HepG2 (cell line): ENCODE measurements around the gene GCNT2. TPM values are rescaled to one million over a fixed set of nuclear protein-coding genes. Genes with fewer than 3 reads are reported as not detected.
A peak's percentile ranks its signal among the peaks of the same experiment; 100 is the strongest.

Experiments
- ATF2 ChIP-seq: sonication (generic); formaldehyde crosslinking; IDR thresholded peaks from 2 replicates; pipeline ENCODE4 v1.4.0; 2020; ENCODE audit warnings: missing genetic modification reagents
- CC2D1A ChIP-seq: sonication (generic); formaldehyde crosslinking; IDR thresholded peaks from 2 replicates; pipeline ENCODE4 v1.8.1; 2023; ENCODE audit warnings: mild to moderate bottlenecking, missing genetic modification reagents
- ELF4 ChIP-seq: sonication (generic); formaldehyde crosslinking; IDR thresholded peaks from 2 replicates; pipeline ENCODE4 v1.5.0; 2020; ENCODE audit warnings: missing genetic modification reagents, mild to moderate bottlenecking, moderate library complexity, borderline replicate concordance
- EP300 ChIP-seq, 3 experiments: sonication (generic) in 1 of 3; formaldehyde crosslinking in 1 of 3; IDR thresholded peaks; 2 replicates each; pipeline versions ENCODE4 v1.5.1 to v1.6.1; 2011 to 2020; ENCODE audit warnings: low read depth in 2 of 3, low read length in 2 of 3, borderline replicate concordance in 1 of 3, improper control_type of control experiment in 1 of 3, mild to moderate bottlenecking in 1 of 3, missing genetic modification reagents in 1 of 3, moderate library complexity in 1 of 3
- HDAC2 ChIP-seq: sonication (generic); formaldehyde crosslinking; IDR thresholded peaks from 2 replicates; pipeline ENCODE4 v1.4.0; 2020; ENCODE audit warnings: missing genetic modification reagents
- HOXA5 ChIP-seq: sonication (generic); formaldehyde crosslinking; IDR thresholded peaks from 2 replicates; pipeline ENCODE4 v1.4.0; 2020; ENCODE audit warnings: missing genetic modification reagents
- KDM3A ChIP-seq: IDR thresholded peaks from 2 replicates; pipeline ENCODE4 v1.6.1; 2018; ENCODE audit warnings: low read depth, missing compliant biosample characterization
- MIER3 ChIP-seq: IDR thresholded peaks from 2 replicates; pipeline ENCODE4 v1.6.1; 2016; ENCODE audit warnings: missing compliant biosample characterization, borderline replicate concordance
- NFKBIZ ChIP-seq: IDR thresholded peaks from 2 replicates; pipeline ENCODE4 v1.6.1; 2018; ENCODE audit warnings: missing genetic modification reagents, missing compliant biosample characterization
- PHF21A ChIP-seq: sonication (generic); formaldehyde crosslinking; IDR thresholded peaks from 2 replicates; pipeline ENCODE4 v1.5.0; 2020; ENCODE audit warnings: mild to moderate bottlenecking, missing genetic modification reagents
- SMAD3 ChIP-seq: sonication (generic); formaldehyde crosslinking; IDR thresholded peaks from 2 replicates; pipeline ENCODE4 v1.4.0; 2020; ENCODE audit warnings: missing genetic modification reagents
- TEAD3 ChIP-seq: optimal IDR thresholded peaks from 2 replicates; pipeline ENCODE3; 2016; ENCODE audit warnings: borderline replicate concordance
- YEATS4 ChIP-seq: sonication (generic); formaldehyde crosslinking; IDR thresholded peaks from 2 replicates; pipeline ENCODE4 v1.4.0; 2020; ENCODE audit warnings: missing genetic modification reagents, borderline replicate concordance
- ZBTB40 ChIP-seq, 2 experiments: fragments of 450-650 bp in 1 of 2; sonication (generic) in 1 of 2; formaldehyde crosslinking in 1 of 2; IDR thresholded peaks; 2 replicates each; pipeline versions ENCODE4 v1.6.1 to v1.8.0; 2016 to 2022; ENCODE audit warnings: antibody characterized with exemption in 1 of 2, mild to moderate bottlenecking in 1 of 2, missing genetic modification reagents in 1 of 2
- ZBTB7B ChIP-seq: sonication (generic); formaldehyde crosslinking; IDR thresholded peaks from 2 replicates; pipeline ENCODE4 v1.4.0; 2020; ENCODE audit warnings: missing genetic modification reagents
- ZNF264 ChIP-seq: sonication (generic); formaldehyde crosslinking; IDR thresholded peaks from 2 replicates; pipeline ENCODE4 v1.4.0; 2020; ENCODE audit warnings: missing genetic modification reagents
- ZNF414 ChIP-seq: sonication (generic); formaldehyde crosslinking; IDR thresholded peaks from 2 replicates; pipeline ENCODE4 v1.5.0; 2020; ENCODE audit warnings: missing genetic modification reagents
- polyA plus RNA-seq, 8 experiments: library from polyadenylated mRNA; depleted of rRNA in 3 of 8; stranded (reverse) in 7 of 8; unstranded in 1 of 8; fragments of >200 nt; fragmentation: Illumina TruSeq in 4 of 8; extraction: Trizol in 4 of 8; gene quantifications; 2 replicates each; pipeline versions ENCODE4 v1.2.1 to v1.2.3, GENCODE V29; 2011 to 2016; ENCODE audit warnings: low read depth in 4 of 8, missing spikeins in 1 of 8, mixed read lengths in 1 of 8; ENCODE audit not compliant: insufficient read depth in 1 of 8
- total RNA-seq, 5 experiments: library from RNA; depleted of rRNA; stranded (reverse); fragments of >200 nt; fragmentation: Illumina TruSeq; extraction: Trizol; gene quantifications; 2 replicates each; pipeline ENCODE4 v1.2.3, GENCODE V29; 2016; ENCODE audit warnings: low read depth in 1 of 5

Gene GCNT2
- total and polyA plus RNA-seq, 2 of the 13 experiments (the other 11 are each of a cell fraction or from before 2014, with no cell fraction given) = 11.8 to 31.9 TPM

- TF ChIP-seq HDAC2 (CRISPR knock-in tag) (peak; percentile 87), ZBTB40 (IDR thresholded peaks at IDR 0.05) (peak; percentile 71), ZBTB40 (CRISPR knock-in tag; IDR thresholded peaks at IDR 0.05) (peak; percentile 72; the same call in 1 of the 2 replicates), TEAD3 (CRISPR knock-in tag) (peak; percentile 80), ZNF414 (0 out of 2 replicates have a peak, but pooled peaks have one; percentile 49), HOXA5 (peak; percentile 70; the same call in 1 of the 2 replicates), PHF21A (CRISPR knock-in tag) (peak; percentile 23; the same call in 1 of the 2 replicates), KDM3A (CRISPR knock-in tag) (0 out of 2 replicates have a peak, but pooled peaks have one; percentile 60), YEATS4 (CRISPR knock-in tag) (no peak), EP300 (IDR thresholded peaks at IDR 0.05; ENCODE audit: low read depth in 2 of 2, low read length in 2 of 2) (peak in 1 of 2 experiments; percentile 81; a peak in 2 of 4 replicates), EP300 (CRISPR knock-in tag; IDR thresholded peaks at IDR 0.05; ENCODE audit: borderline replicate concordance) (no peak), ZBTB7B (CRISPR knock-in tag) (no peak), ATF2 (CRISPR knock-in tag) (peak; percentile 77; the same call in 1 of the 2 replicates), CC2D1A (CRISPR knock-in tag) (no peak), SMAD3 (CRISPR knock-in tag) (peak; percentile 85), MIER3 (peak; percentile 59; the same call in 1 of the 2 replicates), ZNF264 (CRISPR knock-in tag) (peak; percentile 60; the same call in 1 of the 2 replicates), ELF4 (CRISPR knock-in tag) (no peak), NFKBIZ (CRISPR knock-in tag) (0 out of 2 replicates have a peak, but pooled peaks have one; percentile 74)
Observed at GRCh38 chr6:10613077-10613476, 91.9 kb downstream of the GCNT2 start (continued).
